ENCODE measurements around the gene ADCY5. TPM values are rescaled to one million over a fixed set of nuclear protein-coding genes. Genes with fewer than 3 reads are reported as not detected.

The ADCY5 gene
- total RNA-seq, 2 donors from 2014 or later = 5.6 to 7.8 TPM

DNA sequence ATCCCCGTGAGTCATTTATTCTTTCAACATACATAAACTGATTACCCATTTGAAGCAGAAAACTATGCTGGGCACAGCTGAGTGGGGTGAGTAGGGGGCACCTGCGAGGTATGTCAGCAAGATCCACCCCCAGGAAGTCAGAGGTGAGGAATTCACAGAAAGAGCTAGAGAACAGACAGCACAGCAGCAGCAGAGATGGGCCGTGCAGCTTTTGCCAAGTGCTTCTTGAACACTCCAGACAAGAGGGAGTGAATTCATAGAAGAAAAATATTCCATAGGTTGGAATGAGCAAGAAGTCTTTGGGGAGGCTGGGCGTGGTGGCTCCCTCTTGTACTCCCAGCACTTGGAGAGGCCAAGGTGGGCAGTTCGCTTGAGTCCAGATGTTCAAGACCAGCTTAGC, 9.4 kb upstream of the ADCY5 start:
- Histone ChIP-seq H3K4me1 (no peaks in the 10 kb centered on the region), H3K9ac (ENCODE audit: low read depth in 2 of 2, low read length in 2 of 2) (no peak overlapping the region), H3K27ac (no peak overlapping the region), H3K9me3 (no peaks in the 10 kb centered on the region), H3K27me3 (no peaks in the 10 kb centered on the region), H3K4me3 (no peak overlapping the region), H3K36me3 (no peaks in the 10 kb centered on the region)
- intact Hi-C loops (cut with DNase I) = no loop called here
- DNase-seq = no peak
- TF ChIP-seq, protein P1, sequence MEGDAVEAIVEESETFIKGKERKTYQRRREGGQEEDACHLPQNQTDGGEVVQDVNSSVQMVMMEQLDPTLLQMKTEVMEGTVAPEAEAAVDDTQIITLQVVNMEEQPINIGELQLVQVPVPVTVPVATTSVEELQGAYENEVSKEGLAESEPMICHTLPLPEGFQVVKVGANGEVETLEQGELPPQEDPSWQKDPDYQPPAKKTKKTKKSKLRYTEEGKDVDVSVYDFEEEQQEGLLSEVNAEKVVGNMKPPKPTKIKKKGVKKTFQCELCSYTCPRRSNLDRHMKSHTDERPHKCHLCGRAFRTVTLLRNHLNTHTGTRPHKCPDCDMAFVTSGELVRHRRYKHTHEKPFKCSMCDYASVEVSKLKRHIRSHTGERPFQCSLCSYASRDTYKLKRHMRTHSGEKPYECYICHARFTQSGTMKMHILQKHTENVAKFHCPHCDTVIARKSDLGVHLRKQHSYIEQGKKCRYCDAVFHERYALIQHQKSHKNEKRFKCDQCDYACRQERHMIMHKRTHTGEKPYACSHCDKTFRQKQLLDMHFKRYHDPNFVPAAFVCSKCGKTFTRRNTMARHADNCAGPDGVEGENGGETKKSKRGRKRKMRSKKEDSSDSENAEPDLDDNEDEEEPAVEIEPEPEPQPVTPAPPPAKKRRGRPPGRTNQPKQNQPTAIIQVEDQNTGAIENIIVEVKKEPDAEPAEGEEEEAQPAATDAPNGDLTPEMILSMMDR (IDR thresholded peaks at IDR 0.05) = no peak

DNA sequence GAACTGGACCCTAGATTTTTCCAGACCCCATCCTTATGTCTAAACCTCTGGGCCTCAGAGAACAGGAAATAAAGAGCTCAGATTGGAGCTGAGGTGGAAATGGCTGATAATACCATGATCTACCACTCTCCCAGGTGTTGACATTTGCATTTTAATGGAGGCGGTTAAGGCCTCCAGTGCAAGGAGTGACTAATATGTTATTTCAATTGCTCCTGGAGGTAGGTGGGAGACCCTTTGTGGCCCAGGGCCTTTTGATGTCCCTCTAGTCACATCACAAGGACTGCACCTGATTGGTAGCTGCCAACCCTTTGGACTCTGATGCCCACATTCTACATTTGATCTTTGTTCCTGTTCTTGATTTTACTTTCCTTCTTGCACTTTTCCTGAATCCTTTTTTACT, 9.0 kb upstream of the ADCY5 start:
- H3K9me3 ChIP-seq = no peaks in the 10 kb centered on the region
- H3K4me3 ChIP-seq = no peak overlapping the region
- H3K27ac ChIP-seq = no peak overlapping the region
- no peaks in the 10 kb centered on the region for H3K36me3 ChIP-seq
- DNase-seq = no peak
- H3K4me1 ChIP-seq = no peaks in the 10 kb centered on the region
- TF ChIP-seq, protein P1 (IDR thresholded peaks at IDR 0.05) = no peak
- H3K9ac ChIP-seq (ENCODE audit: low read depth in 2 of 2, low read length in 2 of 2) = no peak overlapping the region
- H3K27me3 ChIP-seq = no peaks in the 10 kb centered on the region
- intact Hi-C loops (cut with DNase I) = no loop called here

DNA sequence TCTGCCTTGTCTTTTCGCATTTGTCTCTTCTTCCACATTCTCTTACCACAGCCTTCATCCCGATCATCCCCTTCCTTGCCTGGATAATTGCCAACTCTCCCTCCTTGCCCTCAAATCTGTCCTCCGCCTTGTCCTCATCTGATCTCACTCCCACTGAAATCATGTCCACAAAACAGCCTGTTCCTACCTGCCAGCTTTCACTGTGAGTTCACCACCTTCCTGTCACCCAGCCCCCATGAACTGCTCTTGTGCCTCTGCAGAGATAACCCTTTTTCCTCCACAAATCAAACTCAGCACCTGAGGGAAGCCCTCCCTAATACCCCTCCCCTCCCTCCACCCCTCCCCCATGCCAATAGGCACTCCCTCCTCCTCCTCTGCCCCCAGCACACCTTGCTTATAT, 4.8 kb upstream of the ADCY5 start:
- no peaks in the 10 kb centered on the region for H3K36me3 ChIP-seq
- no peaks in the 10 kb centered on the region for H3K9me3 ChIP-seq
- no peak overlapping the region for H3K9ac ChIP-seq (ENCODE audit: low read depth in 2 of 2, low read length in 2 of 2)
- peaks cover 20% of the 10 kb centered on the region for H3K27me3 ChIP-seq
- TF ChIP-seq, protein P1 (IDR thresholded peaks at IDR 0.05) = no peak
- DNase-seq = no peak
- intact Hi-C loops (cut with DNase I) = no loop called here
- H3K4me3 ChIP-seq = no peak overlapping the region
- no peak overlapping the region for H3K27ac ChIP-seq
- H3K4me1 ChIP-seq = peaks cover 1% of the 10 kb centered on the region

DNA sequence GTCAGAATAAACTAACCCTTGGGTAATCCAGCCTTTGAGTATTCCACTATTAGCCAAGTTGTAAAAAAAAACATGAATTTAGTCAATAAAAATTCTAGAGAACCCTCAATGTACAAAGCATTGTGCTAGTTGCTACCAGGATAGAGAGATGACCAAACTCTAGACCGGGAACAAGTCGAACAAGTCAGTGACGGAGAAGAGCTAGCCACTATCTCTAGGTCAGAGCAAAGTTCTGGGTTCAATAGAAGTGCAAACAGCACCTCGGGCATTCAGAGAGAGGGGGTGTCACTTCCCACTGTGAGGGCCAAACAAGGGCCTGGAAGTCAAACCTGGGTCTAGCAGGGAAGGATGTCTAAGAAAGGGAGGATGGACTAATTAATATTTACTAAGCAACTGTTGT, 2.3 kb upstream of the ADCY5 start:
- Histone ChIP-seq H3K36me3 (no peaks in the 10 kb centered on the region), H3K27ac (no peak overlapping the region), H3K9ac (ENCODE audit: low read depth in 2 of 2, low read length in 2 of 2) (no peak overlapping the region), H3K4me1 (peaks cover 6% of the 10 kb centered on the region), H3K27me3 (peaks cover 26% of the 10 kb centered on the region), H3K9me3 (no peaks in the 10 kb centered on the region), H3K4me3 (no peak overlapping the region)
- DNase-seq = no peak
- intact Hi-C loops (cut with DNase I) = no loop called here
- TF ChIP-seq, protein P1 (IDR thresholded peaks at IDR 0.05) = no peak

DNA sequence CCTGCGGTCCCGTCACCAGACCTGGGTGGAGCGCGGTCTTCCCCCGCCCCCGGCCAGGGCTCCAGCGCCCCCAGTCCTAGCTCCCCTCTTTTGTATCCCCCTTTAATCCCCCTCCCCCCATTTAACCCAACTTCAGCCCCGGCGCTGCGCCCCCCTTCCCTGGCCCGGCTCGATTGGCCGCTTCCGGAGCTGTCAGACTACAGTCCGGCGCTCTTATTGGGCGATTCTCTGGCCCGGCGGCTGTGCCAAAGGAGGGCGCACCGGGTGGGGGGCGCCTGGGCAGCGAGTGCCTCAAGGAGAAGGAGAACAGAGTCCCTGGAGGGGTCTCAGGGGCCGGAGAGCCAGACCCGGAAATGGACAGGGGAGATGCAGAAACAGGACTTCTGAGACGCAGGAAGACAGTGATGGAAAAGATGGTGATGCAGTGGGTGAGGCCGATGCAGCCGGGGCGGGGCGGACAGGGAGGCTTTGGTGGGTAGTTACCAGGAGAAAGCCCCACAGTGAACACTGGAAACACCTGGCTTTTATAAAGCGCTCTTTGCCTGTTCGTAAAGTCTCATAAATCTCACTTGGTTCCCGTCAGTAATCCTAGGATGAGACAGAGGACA, 1.2 kb upstream of the ADCY5 start:
- peak overlapping the region; percentile 55 for H3K4me3 ChIP-seq
- peaks cover 6% of the 10 kb centered on the region for H3K4me1 ChIP-seq
- H3K27me3 ChIP-seq = peaks cover 26% of the 10 kb centered on the region
- TF ChIP-seq, protein P1 (IDR thresholded peaks at IDR 0.05) = no peak
- no peak for DNase-seq
- H3K36me3 ChIP-seq = no peaks in the 10 kb centered on the region
- H3K9me3 ChIP-seq = no peaks in the 10 kb centered on the region
- H3K27ac ChIP-seq = peak overlapping the region; percentile 12
- peak overlapping the region; percentile 5 to 63 for H3K9ac ChIP-seq (ENCODE audit: low read depth in 2 of 2, low read length in 2 of 2)
- intact Hi-C loops (cut with DNase I) = no loop called here
